ENCODE results near the gene LEF1. TPM values are rescaled to one million over a fixed set of nuclear protein-coding genes. Genes with fewer than 3 reads are reported as not detected.
A peak's percentile ranks its signal among the peaks of the same experiment; 100 is the strongest.

LEF1 gene
- total RNA-seq, 3 donors from 2014 or later: 140 to 165 (median 148) TPM

GRCh38 chr4:108106186-108106585, 62.5 kb downstream of the LEF1 start:
- ATAC-seq: no peak
- no peaks in the 10 kb centered on the region for H3K27me3 Mint-ChIP-seq (ENCODE audit: low read depth)
- H3K4me3 Mint-ChIP-seq: peak overlapping the region; percentile 35
- peaks cover 82% of the 10 kb centered on the region for H3K4me1 Mint-ChIP-seq (ENCODE audit: low read depth)
- H3K36me3 Mint-ChIP-seq (ENCODE audit: insufficient read depth): peaks cover 39% of the 10 kb centered on the region
- no peaks in the 10 kb centered on the region for H3K9me3 Mint-ChIP-seq
- no peak for DNase-seq

- H3K27me3 Mint-ChIP-seq (ENCODE audit: low read depth): no peaks in the 10 kb centered on the region
- H3K9me3 Mint-ChIP-seq: no peaks in the 10 kb centered on the region
- peaks cover 33% of the 10 kb centered on the region for H3K36me3 Mint-ChIP-seq (ENCODE audit: insufficient read depth)
- no peak for DNase-seq
- no peak for ATAC-seq
- H3K4me1 Mint-ChIP-seq (ENCODE audit: low read depth): peaks cover 77% of the 10 kb centered on the region
- no peak overlapping the region for H3K4me3 Mint-ChIP-seq
Observed at GRCh38 chr4:108103099-108103862, 65.5 kb downstream of the LEF1 start.

DNA sequence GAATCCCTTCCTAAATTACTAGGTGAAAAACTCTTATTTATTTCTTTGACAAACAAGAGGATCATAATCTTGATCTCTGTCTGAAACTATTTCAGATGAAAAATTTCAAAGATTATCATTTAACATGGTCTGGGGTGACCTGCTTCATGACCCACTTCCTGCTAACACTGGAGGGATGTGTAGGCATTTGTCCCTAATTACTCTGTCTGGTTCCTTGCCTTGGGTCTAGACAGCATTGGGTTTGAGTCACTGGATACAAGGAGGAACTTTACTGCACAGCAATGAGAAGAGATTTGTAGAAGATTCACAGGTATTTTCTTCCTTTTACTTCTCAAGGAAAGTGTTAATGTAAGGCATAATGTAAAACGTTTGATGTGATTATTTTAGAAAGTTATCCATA, 67.9 kb downstream of the LEF1 start:
- peak in 1 of 2 donors; percentile 39 for ATAC-seq
- H3K36me3 Mint-ChIP-seq (ENCODE audit: insufficient read depth): peaks cover 40% of the 10 kb centered on the region
- no peaks in the 10 kb centered on the region for H3K9me3 Mint-ChIP-seq
- H3K4me3 Mint-ChIP-seq: peak overlapping the region; percentile 33
- H3K4me1 Mint-ChIP-seq (ENCODE audit: low read depth): peaks cover 83% of the 10 kb centered on the region
- no peaks in the 10 kb centered on the region for H3K27me3 Mint-ChIP-seq (ENCODE audit: low read depth)
- no peak for DNase-seq

DNA sequence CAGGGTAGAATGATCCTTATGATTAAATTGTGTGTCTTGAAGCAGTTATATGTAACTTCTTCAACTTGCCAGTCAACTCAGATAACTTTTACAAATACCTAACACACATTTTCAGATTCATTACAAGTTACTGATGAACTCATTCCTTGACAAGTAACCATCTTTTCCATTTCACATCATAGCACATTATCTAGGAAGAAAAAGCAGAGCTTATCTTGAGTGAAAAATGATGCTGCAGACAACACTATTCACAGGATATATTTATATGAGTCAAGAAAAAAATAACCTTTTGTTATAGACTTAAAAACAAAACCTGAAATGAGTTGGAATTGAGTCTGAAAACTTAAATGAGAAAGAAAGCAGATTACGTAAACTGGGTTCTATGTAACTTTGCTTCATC, 68.9 kb downstream of the LEF1 start:
- peaks cover 89% of the 10 kb centered on the region for H3K4me1 Mint-ChIP-seq (ENCODE audit: low read depth)
- no peaks in the 10 kb centered on the region for H3K27me3 Mint-ChIP-seq (ENCODE audit: low read depth)
- DNase-seq: no peak
- peak; percentile 73 for ATAC-seq
- peaks cover 42% of the 10 kb centered on the region for H3K36me3 Mint-ChIP-seq (ENCODE audit: insufficient read depth)
- H3K9me3 Mint-ChIP-seq: no peaks in the 10 kb centered on the region
- H3K4me3 Mint-ChIP-seq: no peak overlapping the region

GRCh38 chr4:108097990-108098553, 70.7 kb downstream of the LEF1 start:
- DNase-seq (no peak), ATAC-seq (no peak)
- no peaks in the 10 kb centered on the region for H3K9me3 Mint-ChIP-seq
- H3K4me1 Mint-ChIP-seq (ENCODE audit: low read depth): peaks cover 94% of the 10 kb centered on the region
- no peak overlapping the region for H3K4me3 Mint-ChIP-seq
- H3K27me3 Mint-ChIP-seq (ENCODE audit: low read depth): no peaks in the 10 kb centered on the region
- H3K36me3 Mint-ChIP-seq (ENCODE audit: insufficient read depth): peaks cover 43% of the 10 kb centered on the region

GRCh38 chr4:108094923-108095482, 73.7 kb downstream of the LEF1 start:
- DNase-seq (no peak), ATAC-seq (peak; percentile 27 to 31)
- peaks cover 22% of the 10 kb centered on the region for H3K36me3 Mint-ChIP-seq (ENCODE audit: insufficient read depth)
- H3K4me3 Mint-ChIP-seq: no peak overlapping the region
- no peaks in the 10 kb centered on the region for H3K27me3 Mint-ChIP-seq (ENCODE audit: low read depth)
- no peaks in the 10 kb centered on the region for H3K9me3 Mint-ChIP-seq
- peaks cover 81% of the 10 kb centered on the region for H3K4me1 Mint-ChIP-seq (ENCODE audit: low read depth)

GRCh38 chr4:108094131-108094530, 74.6 kb downstream of the LEF1 start:
- no peaks in the 10 kb centered on the region for H3K27me3 Mint-ChIP-seq (ENCODE audit: low read depth)
- H3K4me3 Mint-ChIP-seq: no peak overlapping the region
- peaks cover 81% of the 10 kb centered on the region for H3K4me1 Mint-ChIP-seq (ENCODE audit: low read depth)
- H3K36me3 Mint-ChIP-seq (ENCODE audit: insufficient read depth): peaks cover 22% of the 10 kb centered on the region
- no peaks in the 10 kb centered on the region for H3K9me3 Mint-ChIP-seq
- ATAC-seq (no peak), DNase-seq (no peak)

DNA sequence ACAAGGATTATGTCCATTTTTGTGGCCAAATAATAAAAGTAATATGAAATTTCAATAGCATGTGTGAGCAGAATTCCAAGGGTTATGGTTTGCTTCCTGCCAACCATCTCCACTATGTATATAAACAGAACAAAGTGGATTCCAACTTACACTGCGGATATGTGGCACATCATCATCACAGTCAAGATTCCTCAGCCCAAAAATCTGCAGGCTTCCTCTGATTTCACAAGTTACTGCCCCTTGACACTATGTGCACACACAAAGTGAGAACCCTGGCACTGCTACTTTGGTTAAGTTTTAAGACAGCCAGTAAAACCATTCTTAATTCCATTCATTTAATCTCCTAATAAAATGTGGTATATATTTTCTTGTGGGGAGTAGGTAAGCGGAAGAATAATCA, 76.4 kb downstream of the LEF1 start:
- Mint-ChIP-seq H3K9me3 (no peaks in the 10 kb centered on the region), H3K4me1 (ENCODE audit: low read depth) (peaks cover 76% of the 10 kb centered on the region), H3K4me3 (no peak overlapping the region), H3K36me3 (ENCODE audit: insufficient read depth) (peaks cover 26% of the 10 kb centered on the region), H3K27me3 (ENCODE audit: low read depth) (no peaks in the 10 kb centered on the region)
- DNase-seq: no peak
- ATAC-seq: no peak

DNA sequence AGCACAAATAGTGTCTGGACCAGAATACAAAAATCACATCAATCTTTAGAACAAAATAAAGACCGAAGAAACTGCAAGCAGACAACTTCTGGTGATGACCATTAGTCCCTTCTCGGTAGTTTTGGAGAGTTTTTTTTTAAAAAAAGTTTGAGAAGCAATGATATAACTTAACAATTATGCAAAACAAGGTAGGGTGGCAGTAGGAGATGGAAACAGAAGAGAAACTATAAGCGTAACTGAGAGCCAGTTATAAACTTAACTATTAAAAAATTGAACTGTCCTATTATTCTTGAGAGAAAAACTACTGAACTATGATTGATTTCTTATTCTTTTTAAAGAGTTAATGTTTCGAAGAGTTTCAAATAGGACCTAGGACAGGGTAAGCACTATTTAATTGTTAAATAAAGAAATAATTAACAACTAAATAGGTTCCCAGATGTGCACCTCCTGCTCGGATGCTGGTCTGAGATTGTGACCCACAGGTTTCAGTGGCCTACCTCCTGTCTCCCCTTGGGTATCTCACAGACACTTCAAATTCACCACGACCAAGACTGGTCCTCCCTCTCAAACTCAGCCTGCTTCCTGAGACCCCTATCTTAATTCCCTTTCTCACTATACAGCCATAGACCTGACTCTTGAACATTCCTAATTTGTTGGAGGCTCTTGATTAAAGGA, 81.3 kb downstream of the LEF1 start:
- ATAC-seq: no peak
- H3K4me3 Mint-ChIP-seq: no peak overlapping the region
- H3K36me3 Mint-ChIP-seq (ENCODE audit: insufficient read depth): peaks cover 29% of the 10 kb centered on the region
- H3K4me1 Mint-ChIP-seq (ENCODE audit: low read depth): peaks cover 59% of the 10 kb centered on the region
- no peak for DNase-seq
- no peaks in the 10 kb centered on the region for H3K27me3 Mint-ChIP-seq (ENCODE audit: low read depth)
- no peaks in the 10 kb centered on the region for H3K9me3 Mint-ChIP-seq

- DNase-seq: no peak
- Mint-ChIP-seq H3K4me3 (peak overlapping the region; percentile 62), H3K27me3 (ENCODE audit: low read depth) (no peaks in the 10 kb centered on the region), H3K36me3 (ENCODE audit: insufficient read depth) (peaks cover 43% of the 10 kb centered on the region), H3K4me1 (ENCODE audit: low read depth) (peaks cover 59% of the 10 kb centered on the region), H3K9me3 (no peaks in the 10 kb centered on the region)
- ATAC-seq: peak; percentile 45 to 63
Observed at GRCh38 chr4:108081256-108081655, 87.5 kb downstream of the LEF1 start.

GRCh38 chr4:108080747-108081146, 88.0 kb downstream of the LEF1 start:
- H3K9me3 Mint-ChIP-seq: no peaks in the 10 kb centered on the region
- ATAC-seq (peak; percentile 68 to 74), DNase-seq (peak; percentile 39)
- peak overlapping the region; percentile 62 for H3K4me3 Mint-ChIP-seq
- peaks cover 43% of the 10 kb centered on the region for H3K36me3 Mint-ChIP-seq (ENCODE audit: insufficient read depth)
- peaks cover 61% of the 10 kb centered on the region for H3K4me1 Mint-ChIP-seq (ENCODE audit: low read depth)
- H3K27me3 Mint-ChIP-seq (ENCODE audit: low read depth): no peaks in the 10 kb centered on the region

- peaks cover 51% of the 10 kb centered on the region for H3K36me3 Mint-ChIP-seq (ENCODE audit: insufficient read depth)
- H3K4me3 Mint-ChIP-seq: no peak overlapping the region
- no peaks in the 10 kb centered on the region for H3K9me3 Mint-ChIP-seq
- peaks cover 69% of the 10 kb centered on the region for H3K4me1 Mint-ChIP-seq (ENCODE audit: low read depth)
- no peak for DNase-seq
- no peaks in the 10 kb centered on the region for H3K27me3 Mint-ChIP-seq (ENCODE audit: low read depth)
- peak; percentile 26 to 28 for ATAC-seq
Observed at GRCh38 chr4:108078024-108078733, 90.6 kb downstream of the LEF1 start.

DNA sequence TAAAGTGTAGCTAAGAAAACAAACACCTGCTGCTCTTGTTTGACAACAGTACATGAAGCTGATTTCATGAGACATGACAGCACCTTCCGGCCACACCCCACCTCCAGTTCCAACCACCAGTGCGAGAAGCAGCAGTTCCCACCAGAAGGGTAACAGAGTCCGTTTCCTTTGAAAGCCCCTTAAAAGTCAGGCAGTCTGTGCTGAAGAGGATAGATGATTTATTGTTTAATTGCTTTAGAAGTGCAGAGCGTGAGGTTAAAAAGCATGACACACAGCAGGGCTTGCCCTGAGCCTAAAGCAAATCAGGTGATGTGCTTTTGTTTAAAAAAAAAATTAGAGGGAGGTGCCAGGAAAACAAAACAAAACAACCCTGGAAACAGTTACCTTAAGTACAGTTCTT, 96.4 kb downstream of the LEF1 start:
- H3K4me3 Mint-ChIP-seq: peak overlapping the region; percentile 39
- H3K27me3 Mint-ChIP-seq (ENCODE audit: low read depth): peaks cover 2% of the 10 kb centered on the region
- H3K9me3 Mint-ChIP-seq: no peaks in the 10 kb centered on the region
- H3K4me1 Mint-ChIP-seq (ENCODE audit: low read depth): peaks cover 69% of the 10 kb centered on the region
- peak; percentile 57 for DNase-seq
- H3K36me3 Mint-ChIP-seq (ENCODE audit: insufficient read depth): peaks cover 38% of the 10 kb centered on the region
- peak; percentile 86 to 88 for ATAC-seq

GRCh38 chr4:108070775-108071174, 98.0 kb downstream of the LEF1 start:
- ATAC-seq (no peak), DNase-seq (no peak)
- Mint-ChIP-seq H3K9me3 (no peaks in the 10 kb centered on the region), H3K27me3 (ENCODE audit: low read depth) (peaks cover 2% of the 10 kb centered on the region), H3K36me3 (ENCODE audit: insufficient read depth) (peaks cover 43% of the 10 kb centered on the region), H3K4me1 (ENCODE audit: low read depth) (peaks cover 74% of the 10 kb centered on the region), H3K4me3 (no peak overlapping the region)
